Bronchial epithelial cell (primary cell): ENCODE results near the gene DNAH11. TPM values are rescaled to one million over a fixed set of nuclear protein-coding genes. Genes with fewer than 3 reads are reported as not detected.
"Not testable (repeated sequence)": the region's sequence is repeated elsewhere in the genome, so short reads cannot be mapped to it uniquely, and the experiment has no call there.

Experiments
- DNase-seq: peaks from one replicate; pipeline ENCODE4 v3.0.0-alpha.2; 2010; ENCODE audit warnings: low read depth
- FAIRE-seq: peaks from 2 replicates; lab custom pipeline; 2011; peaks lifted over from hg19 to GRCh38; lab: Jason Lieb, UNC
- H3K27me3 ChIP-seq: 2 replicates; pipeline ENCODE4 v1.5.1; 2011; ENCODE audit warnings: low read length; ENCODE audit not compliant: control insufficient read depth, insufficient read depth
- H3K36me3 ChIP-seq: 2 replicates; pipeline ENCODE4 v1.5.1; 2011; ENCODE audit warnings: low read length; ENCODE audit not compliant: control insufficient read depth, insufficient read depth
- H3K4me3 ChIP-seq: 2 replicates; pipeline ENCODE4 v1.5.1; 2011; ENCODE audit warnings: mild to moderate bottlenecking, low read depth, low read length, control low read depth
- total RNA-seq: library from RNA; depleted of rRNA; stranded (reverse); fragments of >200 nt; gene quantifications from 2 replicates; pipeline ENCODE4 v1.2.1, GENCODE V29; 2014
- TF ChIP-seq, protein P1 (sequence below): IDR thresholded peaks from 2 replicates; pipeline ENCODE4 v1.5.1; 2011; ENCODE audit warnings: mild to moderate bottlenecking, moderate library complexity, low read length, control low read depth, inconsistent platforms; ENCODE audit not compliant: insufficient read depth, severe bottlenecking

DNAH11 gene
- total RNA-seq, 1 donor from 2014 or later = 2.6 TPM

DNA sequence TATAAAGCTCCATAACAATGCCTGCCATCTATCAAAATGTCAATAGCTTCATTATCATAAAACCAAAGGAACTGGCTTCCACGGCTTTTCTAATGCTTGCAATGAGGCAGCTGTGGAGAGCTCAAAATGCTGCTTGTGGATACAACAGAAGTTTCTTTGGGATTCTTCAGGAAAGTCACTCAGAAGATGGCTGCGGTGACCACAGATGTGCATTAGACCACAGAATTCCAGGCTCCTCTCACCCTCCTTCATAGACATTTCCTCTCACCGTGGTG lies 325.7 kb downstream of the DNAH11 start:
- FAIRE-seq (no peak), DNase-seq (no peak)
- no peaks in the 10 kb centered on the region for H3K36me3 ChIP-seq
- H3K27me3 ChIP-seq = no peaks in the 10 kb centered on the region
- H3K4me3 ChIP-seq = no peak overlapping the region
- TF ChIP-seq, protein P1, sequence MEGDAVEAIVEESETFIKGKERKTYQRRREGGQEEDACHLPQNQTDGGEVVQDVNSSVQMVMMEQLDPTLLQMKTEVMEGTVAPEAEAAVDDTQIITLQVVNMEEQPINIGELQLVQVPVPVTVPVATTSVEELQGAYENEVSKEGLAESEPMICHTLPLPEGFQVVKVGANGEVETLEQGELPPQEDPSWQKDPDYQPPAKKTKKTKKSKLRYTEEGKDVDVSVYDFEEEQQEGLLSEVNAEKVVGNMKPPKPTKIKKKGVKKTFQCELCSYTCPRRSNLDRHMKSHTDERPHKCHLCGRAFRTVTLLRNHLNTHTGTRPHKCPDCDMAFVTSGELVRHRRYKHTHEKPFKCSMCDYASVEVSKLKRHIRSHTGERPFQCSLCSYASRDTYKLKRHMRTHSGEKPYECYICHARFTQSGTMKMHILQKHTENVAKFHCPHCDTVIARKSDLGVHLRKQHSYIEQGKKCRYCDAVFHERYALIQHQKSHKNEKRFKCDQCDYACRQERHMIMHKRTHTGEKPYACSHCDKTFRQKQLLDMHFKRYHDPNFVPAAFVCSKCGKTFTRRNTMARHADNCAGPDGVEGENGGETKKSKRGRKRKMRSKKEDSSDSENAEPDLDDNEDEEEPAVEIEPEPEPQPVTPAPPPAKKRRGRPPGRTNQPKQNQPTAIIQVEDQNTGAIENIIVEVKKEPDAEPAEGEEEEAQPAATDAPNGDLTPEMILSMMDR = no peak

DNA sequence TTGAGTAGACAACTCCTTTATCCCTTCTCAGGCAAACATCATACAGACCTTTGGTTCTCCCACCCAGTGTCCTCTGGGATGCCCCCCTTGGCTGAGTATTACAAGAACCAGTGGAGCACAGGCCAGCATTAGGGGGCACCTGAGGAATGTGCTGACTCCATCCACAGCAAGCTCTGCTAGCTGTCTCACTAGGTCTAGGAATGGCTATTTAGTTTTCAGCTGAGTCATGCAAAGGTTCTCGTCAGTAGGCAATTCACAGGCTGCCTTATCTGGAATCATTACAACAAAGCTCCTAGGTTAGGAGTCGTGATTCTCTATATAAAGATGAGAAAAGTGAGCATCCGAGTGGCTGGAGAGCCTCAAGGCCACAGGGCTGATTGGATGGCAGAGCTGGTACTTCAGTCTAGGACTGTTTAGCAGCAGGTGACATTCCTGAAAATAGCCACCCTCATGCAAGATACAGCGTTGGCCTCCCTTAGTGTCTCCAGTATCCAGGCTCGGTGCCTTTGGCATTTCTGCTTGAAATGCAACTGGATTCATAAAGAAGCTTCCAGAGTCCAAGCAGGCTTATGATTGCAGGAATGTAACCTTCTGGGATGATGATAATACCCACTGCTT lies 327.1 kb downstream of the DNAH11 start:
- TF ChIP-seq, protein P1 = no peak
- Histone ChIP-seq H3K36me3 (no peaks in the 10 kb centered on the region), H3K4me3 (no peak overlapping the region), H3K27me3 (no peaks in the 10 kb centered on the region)
- FAIRE-seq = no peak
- peak; percentile 26 for DNase-seq

DNA sequence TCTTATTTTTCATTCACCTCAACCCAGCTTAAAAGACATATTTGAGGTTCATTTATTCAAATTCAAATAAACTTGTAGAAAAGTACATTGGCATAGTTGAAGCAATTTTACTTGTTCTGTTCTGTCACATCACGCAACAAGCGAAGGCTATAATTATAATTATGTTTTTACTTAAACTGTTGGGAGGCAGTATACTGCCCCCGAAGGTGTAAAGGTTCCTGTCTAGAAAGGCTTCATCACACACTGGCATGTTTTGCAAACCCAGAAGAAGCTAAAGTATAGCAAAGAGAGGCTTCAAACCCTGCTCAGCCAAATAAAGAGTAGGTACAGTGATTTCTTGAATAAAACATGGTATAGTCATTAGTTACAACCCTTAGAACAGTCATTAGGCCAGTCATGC lies 340.2 kb downstream of the DNAH11 start:
- Histone ChIP-seq H3K4me3 (no peak overlapping the region), H3K36me3 (no peaks in the 10 kb centered on the region), H3K27me3 (no peaks in the 10 kb centered on the region)
- TF ChIP-seq, protein P1 = no peak
- DNase-seq (no peak), FAIRE-seq (no peak)

DNA sequence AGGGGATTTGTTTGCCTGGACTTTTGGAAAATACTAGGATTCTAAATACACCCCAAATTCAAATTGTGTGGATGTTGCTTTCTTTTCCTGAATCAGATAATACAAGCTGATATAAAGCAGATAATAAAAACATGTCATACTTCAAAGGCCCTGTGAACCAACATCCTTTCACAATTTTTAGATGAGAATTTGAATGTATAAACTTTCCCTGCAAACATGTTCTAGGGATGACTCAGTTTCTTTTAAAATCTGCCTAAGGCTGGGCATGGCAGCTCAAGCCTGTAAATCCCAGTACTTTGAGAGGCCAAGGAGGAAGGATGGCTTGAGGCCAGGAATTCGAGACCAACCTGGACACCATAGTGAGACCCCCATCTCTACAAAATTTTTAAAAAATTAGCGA lies 340.7 kb downstream of the DNAH11 start:
- peak; percentile 15 for DNase-seq
- not testable (repeated sequence) for H3K36me3 ChIP-seq, FAIRE-seq

DNA sequence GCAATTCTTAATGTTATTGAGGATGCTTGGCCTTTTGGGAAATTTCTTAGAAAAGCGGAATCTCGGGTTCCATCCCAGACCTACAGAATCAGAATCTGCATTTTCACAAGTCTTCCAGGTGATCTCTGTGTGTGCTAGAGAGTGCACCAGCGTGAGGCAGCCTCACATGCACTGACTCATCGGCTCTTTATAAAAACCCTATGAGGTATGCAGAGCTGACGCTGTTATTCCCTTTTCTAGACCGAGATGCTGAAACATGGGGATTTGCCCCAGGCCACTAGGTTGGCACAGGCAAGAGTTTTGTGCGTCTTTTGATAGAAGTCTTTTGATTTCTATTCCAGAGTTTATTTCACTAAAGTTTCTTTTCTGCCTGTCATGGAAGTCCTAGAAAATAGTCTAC lies 341.7 kb downstream of the DNAH11 start:
- DNase-seq (no peak), FAIRE-seq (no peak)
- TF ChIP-seq, protein P1 = no peak
- no peaks in the 10 kb centered on the region for H3K36me3 ChIP-seq
- no peak overlapping the region for H3K4me3 ChIP-seq
- H3K27me3 ChIP-seq = no peaks in the 10 kb centered on the region

More for the DNA sequence above, 340.7 kb downstream of the DNAH11 start:
- H3K4me3 ChIP-seq, H3K27me3 ChIP-seq: not testable (repeated sequence)

DNA sequence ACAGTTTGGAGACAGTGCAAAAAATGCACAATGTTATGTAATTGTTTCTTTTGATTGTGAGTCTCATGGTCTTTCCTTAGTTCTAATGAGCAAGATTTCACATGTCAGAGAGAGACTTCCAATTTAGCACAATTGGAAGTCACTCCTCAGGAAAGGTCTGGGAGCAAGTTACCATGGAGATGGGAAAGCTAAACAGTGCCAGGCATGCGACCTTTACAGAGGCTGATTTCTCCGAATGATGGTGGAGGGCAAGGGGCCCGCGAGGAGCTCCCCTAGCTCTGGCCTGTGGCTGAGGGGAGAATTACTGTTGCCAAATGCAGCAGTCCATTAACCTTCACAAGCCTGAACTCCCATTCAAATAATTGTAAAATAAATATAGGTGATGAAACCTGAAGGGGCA lies 343.6 kb downstream of the DNAH11 start:
- TF ChIP-seq, protein P1 = no peak
- Histone ChIP-seq H3K27me3 (no peaks in the 10 kb centered on the region), H3K36me3 (no peaks in the 10 kb centered on the region), H3K4me3 (no peak overlapping the region)
- FAIRE-seq = no peak
- no peak for DNase-seq
